ENCODE results near the gene GREM2.

Gene GREM2

GRCh38 chr1:240533154-240533780 is 78.7 kb downstream of the GREM2 start:
- H3K9me3 ChIP-seq (ENCODE audit: insufficient read depth, low read length) = no peaks in the 10 kb centered on the region
- DNase-seq (ENCODE audit: low read depth, low spot score) = no peak
- no peaks in the 10 kb centered on the region for H3K36me3 ChIP-seq (ENCODE audit: insufficient read depth, insufficient read length, low read length)
- no peaks in the 10 kb centered on the region for H3K4me1 ChIP-seq (ENCODE audit: insufficient read depth, insufficient read length)
- H3K27me3 ChIP-seq (ENCODE audit: insufficient read depth, insufficient read length) = peaks cover 9% of the 10 kb centered on the region
- H3K9ac ChIP-seq (ENCODE audit: insufficient read length, low read depth) = no peak overlapping the region
- H3K4me3 ChIP-seq (ENCODE audit: insufficient read length, low read depth) = no peak overlapping the region
- TF ChIP-seq ZNF274 (IDR thresholded peaks at IDR 0.05; ENCODE audit: low read depth, low read length) (no peak), SUZ12 (IDR thresholded peaks at IDR 0.05; ENCODE audit: extremely low read depth, insufficient read depth, insufficient read length) (no peak), YY1 (IDR thresholded peaks at IDR 0.05; ENCODE audit: insufficient read depth, insufficient read length) (no peak)

- no peaks in the 10 kb centered on the region for H3K4me1 ChIP-seq (ENCODE audit: insufficient read depth, insufficient read length)
- TF ChIP-seq ZNF274 (IDR thresholded peaks at IDR 0.05; ENCODE audit: low read depth, low read length) (no peak), YY1 (IDR thresholded peaks at IDR 0.05; ENCODE audit: insufficient read depth, insufficient read length) (no peak), SUZ12 (IDR thresholded peaks at IDR 0.05; ENCODE audit: extremely low read depth, insufficient read depth, insufficient read length) (no peak)
- DNase-seq (ENCODE audit: low read depth, low spot score) = no peak
- H3K36me3 ChIP-seq (ENCODE audit: insufficient read depth, insufficient read length, low read length) = no peaks in the 10 kb centered on the region
- H3K4me3 ChIP-seq (ENCODE audit: insufficient read length, low read depth) = no peak overlapping the region
- no peak overlapping the region for H3K9ac ChIP-seq (ENCODE audit: insufficient read length, low read depth)
- no peaks in the 10 kb centered on the region for H3K27me3 ChIP-seq (ENCODE audit: insufficient read depth, insufficient read length)
- H3K9me3 ChIP-seq (ENCODE audit: insufficient read depth, low read length) = no peaks in the 10 kb centered on the region
Observed at GRCh38 chr1:240528591-240528990, 83.4 kb downstream of the GREM2 start.

GRCh38 chr1:240527086-240527485 is 84.9 kb downstream of the GREM2 start:
- no peak for DNase-seq (ENCODE audit: low read depth, low spot score)
- H3K9me3 ChIP-seq (ENCODE audit: insufficient read depth, low read length) = no peaks in the 10 kb centered on the region
- no peaks in the 10 kb centered on the region for H3K36me3 ChIP-seq (ENCODE audit: insufficient read depth, insufficient read length, low read length)
- TF ChIP-seq YY1 (IDR thresholded peaks at IDR 0.05; ENCODE audit: insufficient read depth, insufficient read length) (no peak), SUZ12 (IDR thresholded peaks at IDR 0.05; ENCODE audit: extremely low read depth, insufficient read depth, insufficient read length) (no peak)
- H3K4me3 ChIP-seq (ENCODE audit: insufficient read length, low read depth) = no peak overlapping the region
- no peaks in the 10 kb centered on the region for H3K27me3 ChIP-seq (ENCODE audit: insufficient read depth, insufficient read length)
- no peaks in the 10 kb centered on the region for H3K4me1 ChIP-seq (ENCODE audit: insufficient read depth, insufficient read length)
- no peak overlapping the region for H3K9ac ChIP-seq (ENCODE audit: insufficient read length, low read depth)

GRCh38 chr1:240526312-240526711 is 85.6 kb downstream of the GREM2 start:
- no peak for DNase-seq (ENCODE audit: low read depth, low spot score)
- no peaks in the 10 kb centered on the region for H3K4me1 ChIP-seq (ENCODE audit: insufficient read depth, insufficient read length)
- no peak overlapping the region for H3K9ac ChIP-seq (ENCODE audit: insufficient read length, low read depth)
- H3K4me3 ChIP-seq (ENCODE audit: insufficient read length, low read depth) = no peak overlapping the region
- H3K36me3 ChIP-seq (ENCODE audit: insufficient read depth, insufficient read length, low read length) = no peaks in the 10 kb centered on the region
- no peaks in the 10 kb centered on the region for H3K27me3 ChIP-seq (ENCODE audit: insufficient read depth, insufficient read length)
- TF ChIP-seq ZNF274 (IDR thresholded peaks at IDR 0.05; ENCODE audit: low read depth, low read length) (no peak), SUZ12 (IDR thresholded peaks at IDR 0.05; ENCODE audit: extremely low read depth, insufficient read depth, insufficient read length) (no peak), YY1 (IDR thresholded peaks at IDR 0.05; ENCODE audit: insufficient read depth, insufficient read length) (no peak)
- H3K9me3 ChIP-seq (ENCODE audit: insufficient read depth, low read length) = no peaks in the 10 kb centered on the region

GRCh38 chr1:240524356-240525069 is 87.4 kb downstream of the GREM2 start:
- Histone ChIP-seq H3K4me3 (ENCODE audit: insufficient read length, low read depth) (no peak overlapping the region), H3K4me1 (ENCODE audit: insufficient read depth, insufficient read length) (no peaks in the 10 kb centered on the region), H3K36me3 (ENCODE audit: insufficient read depth, insufficient read length, low read length) (no peaks in the 10 kb centered on the region), H3K27me3 (ENCODE audit: insufficient read depth, insufficient read length) (no peaks in the 10 kb centered on the region), H3K9ac (ENCODE audit: insufficient read length, low read depth) (no peak overlapping the region), H3K9me3 (ENCODE audit: insufficient read depth, low read length) (no peaks in the 10 kb centered on the region)
- TF ChIP-seq ZNF274 (IDR thresholded peaks at IDR 0.05; ENCODE audit: low read depth, low read length) (no peak), YY1 (IDR thresholded peaks at IDR 0.05; ENCODE audit: insufficient read depth, insufficient read length) (no peak), SUZ12 (IDR thresholded peaks at IDR 0.05; ENCODE audit: extremely low read depth, insufficient read depth, insufficient read length) (no peak)
- DNase-seq (ENCODE audit: low read depth, low spot score) = no peak

GRCh38 chr1:240522122-240522822 is 89.7 kb downstream of the GREM2 start:
- TF ChIP-seq ZNF274 (IDR thresholded peaks at IDR 0.05; ENCODE audit: low read depth, low read length) = no peak
- no peak for TF ChIP-seq YY1 (IDR thresholded peaks at IDR 0.05; ENCODE audit: insufficient read depth, insufficient read length)
- TF ChIP-seq SUZ12 (IDR thresholded peaks at IDR 0.05; ENCODE audit: extremely low read depth, insufficient read depth, insufficient read length) = no peak
- Histone ChIP-seq H3K9me3 (ENCODE audit: insufficient read depth, low read length) (no peaks in the 10 kb centered on the region), H3K4me3 (ENCODE audit: insufficient read length, low read depth) (no peak overlapping the region), H3K36me3 (ENCODE audit: insufficient read depth, insufficient read length, low read length) (no peaks in the 10 kb centered on the region), H3K9ac (ENCODE audit: insufficient read length, low read depth) (no peak overlapping the region), H3K4me1 (ENCODE audit: insufficient read depth, insufficient read length) (no peaks in the 10 kb centered on the region), H3K27me3 (ENCODE audit: insufficient read depth, insufficient read length) (no peaks in the 10 kb centered on the region)
- DNase-seq (ENCODE audit: low read depth, low spot score) = no peak

- no peaks in the 10 kb centered on the region for H3K9me3 ChIP-seq (ENCODE audit: insufficient read depth, low read length)
- DNase-seq (ENCODE audit: low read depth, low spot score) = no peak
- no peaks in the 10 kb centered on the region for H3K27me3 ChIP-seq (ENCODE audit: insufficient read depth, insufficient read length)
- no peaks in the 10 kb centered on the region for H3K4me1 ChIP-seq (ENCODE audit: insufficient read depth, insufficient read length)
- no peak for TF ChIP-seq ZNF274 (IDR thresholded peaks at IDR 0.05; ENCODE audit: low read depth, low read length)
- no peak for TF ChIP-seq YY1 (IDR thresholded peaks at IDR 0.05; ENCODE audit: insufficient read depth, insufficient read length)
- no peak for TF ChIP-seq SUZ12 (IDR thresholded peaks at IDR 0.05; ENCODE audit: extremely low read depth, insufficient read depth, insufficient read length)
- no peak overlapping the region for H3K9ac ChIP-seq (ENCODE audit: insufficient read length, low read depth)
- no peaks in the 10 kb centered on the region for H3K36me3 ChIP-seq (ENCODE audit: insufficient read depth, insufficient read length, low read length)
- H3K4me3 ChIP-seq (ENCODE audit: insufficient read length, low read depth) = no peak overlapping the region
Observed at GRCh38 chr1:240517891-240518290, 94.1 kb downstream of the GREM2 start.

Data from NT2/D1 (cell line).